Cardiac fibroblast (primary cell): ENCODE data around the gene CFAP97D2.

Experiments used
- DNase-seq, 2 donors: peaks; one replicate each; pipeline versions ENCODE4 v3.0.0 to v3.0.0-alpha.2; 2010; ENCODE audit warnings: low read depth in 2 of 2
- H3K4me3 ChIP-seq, 2 donors: replicated peaks in 1 of 2; 1 replicate in 1 of 2; 2 replicates in 1 of 2; pipeline ENCODE4 v1.5.1; 2011; ENCODE audit warnings: low read depth in 2 of 2, low read length in 2 of 2, mild to moderate bottlenecking in 2 of 2, moderate library complexity in 1 of 2
- CTCF ChIP-seq: IDR thresholded peaks from one replicate; pipeline ENCODE4 v1.5.1; 2011; ENCODE audit warnings: low read depth, mild to moderate bottlenecking, low read length, inconsistent platforms

CFAP97D2 gene

DNA sequence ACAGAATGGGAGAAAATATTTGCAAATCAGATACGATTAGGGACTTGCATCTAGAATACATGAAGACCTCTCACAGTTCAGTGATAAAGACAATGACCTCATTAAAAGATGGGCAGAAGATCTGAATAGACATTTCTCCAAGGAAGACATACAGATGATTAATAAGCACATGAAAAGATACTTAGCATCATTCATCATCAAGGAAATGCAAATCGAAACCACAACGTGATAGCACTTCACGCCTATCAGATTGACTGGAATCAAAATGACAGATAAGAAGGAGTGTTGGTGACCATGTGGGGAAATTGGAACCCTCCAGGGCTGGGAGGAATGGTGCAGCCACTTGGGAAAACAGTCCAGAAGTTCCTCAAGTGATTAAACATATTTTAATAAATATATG, 25.8 kb downstream of the CFAP97D2 start:
- TF ChIP-seq CTCF, result no peak
- DNase-seq, result no peak
- H3K4me3 ChIP-seq, result no peak overlapping the region

DNA sequence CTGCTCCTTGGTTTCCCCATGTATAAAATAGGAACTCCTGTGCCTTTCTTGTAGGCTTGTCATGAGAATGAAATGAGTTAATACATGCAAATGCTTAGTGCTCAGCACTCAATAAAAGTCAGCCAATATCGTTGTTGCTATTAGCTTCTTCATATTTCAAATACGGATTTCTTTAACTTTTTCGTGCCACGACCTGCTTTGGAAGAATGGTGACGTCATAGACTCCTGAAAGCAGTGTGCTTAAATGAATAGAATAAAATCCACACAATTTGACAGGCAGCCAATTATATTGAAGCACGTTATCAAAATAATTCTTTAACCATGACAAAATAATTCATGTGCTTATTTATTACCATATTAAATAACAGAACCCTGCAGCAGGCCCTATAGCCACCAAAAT, 29.1 kb downstream of the CFAP97D2 start:
- no peak for DNase-seq
- no peak for TF ChIP-seq CTCF
- no peak overlapping the region for H3K4me3 ChIP-seq

- no peak overlapping the region for H3K4me3 ChIP-seq
- no peak for TF ChIP-seq CTCF
- DNase-seq, result no peak
These were observed 32.5 kb downstream of the CFAP97D2 start for GRCh38 chr13:114211446-114212157.

DNA sequence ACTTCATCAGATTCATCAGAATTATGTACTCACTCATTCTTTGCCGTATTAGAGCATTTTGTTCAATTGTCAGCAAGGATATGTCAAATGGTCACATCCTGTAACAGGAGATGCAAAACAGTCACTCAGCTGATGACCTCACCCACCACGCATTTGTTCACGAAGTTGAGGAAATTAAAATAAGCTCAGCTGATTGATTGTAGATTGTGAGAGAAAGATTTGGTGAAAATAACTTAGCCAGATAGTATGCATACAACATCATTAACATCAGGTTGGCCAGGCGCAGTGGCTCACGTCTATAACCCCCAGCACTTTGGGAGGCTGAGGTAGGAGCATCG, 33.1 kb downstream of the CFAP97D2 start:
- no peak for TF ChIP-seq CTCF
- H3K4me3 ChIP-seq, result no peak overlapping the region
- DNase-seq, result peak in 1 of 2 donors; percentile 57

GRCh38 chr13:114213980-114214379, 34.9 kb downstream of the CFAP97D2 start:
- DNase-seq, result no peak
- no peak overlapping the region for H3K4me3 ChIP-seq
- TF ChIP-seq CTCF, result no peak

- peak in 1 of 2 donors; percentile 31 for DNase-seq
- no peak overlapping the region for H3K4me3 ChIP-seq
- TF ChIP-seq CTCF, result no peak
These were observed 40.3 kb downstream of the CFAP97D2 start for GRCh38 chr13:114219392-114219791.

DNA sequence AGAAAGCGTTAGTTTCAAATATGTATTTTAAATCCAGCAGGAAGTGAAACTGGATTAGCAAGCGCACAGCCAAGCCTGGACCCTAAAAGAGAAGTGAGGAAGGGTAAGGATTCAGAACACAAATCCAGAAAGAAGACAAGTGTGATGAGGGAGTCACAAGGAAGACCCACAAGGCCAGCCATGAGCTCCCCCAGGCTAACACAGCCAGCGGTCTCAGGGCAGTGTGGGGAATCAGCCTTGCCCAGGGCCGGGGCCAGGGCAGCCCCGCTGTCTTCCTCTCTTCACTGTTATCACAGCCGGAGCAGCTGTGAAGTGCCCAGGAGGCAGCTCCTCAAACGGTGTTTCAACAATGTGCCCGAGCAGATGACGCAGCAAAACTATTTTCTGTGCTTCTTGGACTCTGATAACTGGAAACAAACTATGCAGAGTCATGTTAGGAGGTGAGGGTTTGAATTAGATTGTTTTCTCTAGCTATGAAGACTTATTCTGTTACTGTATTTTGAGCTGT, 43.5 kb downstream of the CFAP97D2 start:
- no peak overlapping the region for H3K4me3 ChIP-seq
- no peak for TF ChIP-seq CTCF
- peak; percentile 56 to 74 for DNase-seq
